GM12878 (cell line): Measurements from ENCODE around the gene ARHGAP19. TPM values are rescaled to one million over a fixed set of nuclear protein-coding genes. Genes with fewer than 3 reads are reported as not detected.

Experiments
- BRCA1 ChIP-seq: IDR thresholded peaks from 2 replicates; pipeline ENCODE4 v1.6.1; 2011; ENCODE audit warnings: low read depth, low read length, improper control_type of control experiment
- CBX3 ChIP-seq: fragments of 200-600 bp; sonication (generic); IDR thresholded peaks from 2 replicates; pipeline ENCODE4 v1.6.1; 2016; ENCODE audit warnings: low read depth, borderline replicate concordance
- EZH2 ChIP-seq: IDR thresholded peaks from 2 replicates; pipeline ENCODE4 v1.6.1; 2012; ENCODE audit warnings: low read depth, mild to moderate bottlenecking, control low read depth, inconsistent platforms, low read length, borderline replicate concordance; ENCODE audit not compliant: control insufficient read depth
- HDAC2 ChIP-seq: fragments of 200-600 bp; sonication (generic); IDR thresholded peaks from 2 replicates; pipeline ENCODE4 v1.6.1; 2017
- HSF1 ChIP-seq: fragments of 150-350 bp; IDR thresholded peaks from 2 replicates; pipeline ENCODE4 v1.6.1; 2014; ENCODE audit warnings: mild to moderate bottlenecking, low read depth, low read length
- PAX8 ChIP-seq: fragments of 450-650 bp; IDR thresholded peaks from 2 replicates; pipeline ENCODE4 v1.6.1; 2017; ENCODE audit warnings: mild to moderate bottlenecking, moderate library complexity
- RELB ChIP-seq: fragments of 450-650 bp; IDR thresholded peaks from 2 replicates; pipeline ENCODE4 v1.6.1; 2017; ENCODE audit warnings: low read depth, mild to moderate bottlenecking, moderate library complexity
- TARDBP ChIP-seq: IDR thresholded peaks from 2 replicates; pipeline ENCODE4 v1.6.1; 2016; ENCODE audit warnings: borderline replicate concordance
- USF1 ChIP-seq: IDR thresholded peaks from 2 replicates; pipeline ENCODE4 v1.6.1; 2011; ENCODE audit warnings: borderline replicate concordance, low read depth, mild to moderate bottlenecking, moderate library complexity, mixed read lengths, low read length; ENCODE audit not compliant: insufficient read depth; ENCODE audit errors: extremely low read length
- ZNF217 ChIP-seq: fragments of 450-650 bp; IDR thresholded peaks from 2 replicates; pipeline ENCODE4 v1.6.1; 2017; ENCODE audit warnings: antibody characterized with exemption, mild to moderate bottlenecking
- polyA plus RNA-seq, 11 experiments: library from polyadenylated mRNA; depleted of rRNA in 4 of 11; unstranded in 6 of 11; stranded (reverse) in 5 of 11; fragments of >200 nt; fragmentation: Nextera tagmentation in 4 of 11; fragmentation: Illumina TruSeq in 1 of 11; extraction: Ambion mirVana in 4 of 11; extraction: Trizol in 1 of 11; gene quantifications; 1 replicate in 1 of 11; 2 replicates in 10 of 11; pipeline versions ENCODE4 v1.2.1 to v1.2.3, GENCODE V29; 2011 to 2016; ENCODE audit warnings: inconsistent platforms in 2 of 11, missing spikeins in 2 of 11, low read depth in 1 of 11
- total RNA-seq, 4 experiments: library from RNA; depleted of rRNA in 3 of 4; stranded (reverse); fragments of >200 nt in 3 of 4; fragmentation: Illumina TruSeq in 1 of 4; extraction: Trizol in 1 of 4; gene quantifications; 2 replicates each; pipeline versions ENCODE4 v1.2.1 to v1.2.3, GENCODE V29; 2013 to 2021

The ARHGAP19 gene
- total and polyA plus RNA-seq, 10 of the 15 experiments (the other 5 are each of a cell fraction or from before 2014, with no cell fraction given), result 13.3 to 40.7 (median 22.6) TPM

- no peak for TF ChIP-seq USF1
- no peak for TF ChIP-seq RELB
- TF ChIP-seq HDAC2, result no peak
- no peak for TF ChIP-seq PAX8
- no peak for TF ChIP-seq CBX3
- TF ChIP-seq TARDBP, result no peak
- no peak for TF ChIP-seq HSF1
- TF ChIP-seq BRCA1, result no peak
- TF ChIP-seq ZNF217, result no peak
- no peak for TF ChIP-seq EZH2
- TF ChIP-seq, all 136 proteins: peak for 0
These were observed 9.8 kb upstream of the ARHGAP19 start (continued) for GRCh38 chr10:97302088-97302791.
